Measurements from ENCODE around the gene LMNB1.

Gene LMNB1

GRCh38 chr5:126847826-126848251 lies 70.9 kb downstream of the LMNB1 start:
- no peak overlapping the region for H3K4me3 ChIP-seq (replicated peaks; ENCODE audit: insufficient read depth, low read length)
- TF ChIP-seq CTCF (IDR thresholded peaks at IDR 0.05; ENCODE audit: insufficient read depth, low read length) (no peak), REST (IDR thresholded peaks at IDR 0.05; ENCODE audit: insufficient replicate concordance, low read depth) (no peak), GABPA (IDR thresholded peaks at IDR 0.05; ENCODE audit: low read depth) (no peak), SPI1 (IDR thresholded peaks at IDR 0.05; ENCODE audit: borderline replicate concordance, low read depth) (no peak), POLR2AphosphoS5 (IDR thresholded peaks at IDR 0.05; ENCODE audit: low read depth) (no peak)
- no peak for DNase-seq (ENCODE audit: low read depth in 1 of 2, low spot score in 1 of 2)
- no peaks in the 10 kb centered on the region for H3K27me3 ChIP-seq (ENCODE audit: insufficient read depth, poor library complexity, severe bottlenecking)
- no peak overlapping the region for H3K27ac ChIP-seq (replicated peaks)

- H3K4me3 ChIP-seq (replicated peaks; ENCODE audit: insufficient read depth, low read length): no peak overlapping the region
- no peak for DNase-seq (ENCODE audit: low read depth in 1 of 2, low spot score in 1 of 2)
- no peaks in the 10 kb centered on the region for H3K27me3 ChIP-seq (ENCODE audit: insufficient read depth, poor library complexity, severe bottlenecking)
- H3K27ac ChIP-seq (replicated peaks): no peak overlapping the region
- no peak for TF ChIP-seq SPI1 (IDR thresholded peaks at IDR 0.05; ENCODE audit: borderline replicate concordance, low read depth)
- TF ChIP-seq POLR2AphosphoS5 (IDR thresholded peaks at IDR 0.05; ENCODE audit: low read depth): no peak
- TF ChIP-seq REST (IDR thresholded peaks at IDR 0.05; ENCODE audit: insufficient replicate concordance, low read depth): no peak
- no peak for TF ChIP-seq GABPA (IDR thresholded peaks at IDR 0.05; ENCODE audit: low read depth)
- TF ChIP-seq CTCF (IDR thresholded peaks at IDR 0.05; ENCODE audit: insufficient read depth, low read length): no peak
Observed at GRCh38 chr5:126848253-126848652, 71.3 kb downstream of the LMNB1 start.

- TF ChIP-seq REST (IDR thresholded peaks at IDR 0.05; ENCODE audit: insufficient replicate concordance, low read depth) (no peak), SPI1 (IDR thresholded peaks at IDR 0.05; ENCODE audit: borderline replicate concordance, low read depth) (no peak), GABPA (IDR thresholded peaks at IDR 0.05; ENCODE audit: low read depth) (no peak), POLR2AphosphoS5 (IDR thresholded peaks at IDR 0.05; ENCODE audit: low read depth) (no peak), CTCF (IDR thresholded peaks at IDR 0.05; ENCODE audit: insufficient read depth, low read length) (no peak)
- DNase-seq (ENCODE audit: low read depth in 1 of 2, low spot score in 1 of 2): no peak
Observed at GRCh38 chr5:126849101-126849678, 72.3 kb downstream of the LMNB1 start.

More at GRCh38 chr5:126849101-126849678, 72.3 kb downstream of the LMNB1 start:
- H3K27ac ChIP-seq (replicated peaks): no peak overlapping the region
- no peaks in the 10 kb centered on the region for H3K27me3 ChIP-seq (ENCODE audit: insufficient read depth, poor library complexity, severe bottlenecking)
- H3K4me3 ChIP-seq (replicated peaks; ENCODE audit: insufficient read depth, low read length): no peak overlapping the region
